HG02588 (cell line): ENCODE measurements around the gene ENTREP3.

Experiments
- ATAC-seq: cut with Tn5 transposase; IDR thresholded peaks from one replicate; pipeline ENCODE4 v1.9.1; 2021; ENCODE audit warnings: mild to moderate bottlenecking, moderate library complexity; ENCODE audit not compliant: unreplicated experiment

ENTREP3 gene

GRCh38 chr1:155202731-155203515 is 52.4 kb downstream of the ENTREP3 start:
- no peak for ATAC-seq

- ATAC-seq = no peak
Observed at GRCh38 chr1:155202198-155202597, 53.1 kb downstream of the ENTREP3 start.

GRCh38 chr1:155200920-155201319 is 54.4 kb downstream of the ENTREP3 start:
- no peak for ATAC-seq

GRCh38 chr1:155199792-155200191 is 55.5 kb downstream of the ENTREP3 start:
- no peak for ATAC-seq

GRCh38 chr1:155198547-155198906 is 56.8 kb downstream of the ENTREP3 start:
- ATAC-seq = no peak

GRCh38 chr1:155197901-155198546 is 57.3 kb downstream of the ENTREP3 start:
- ATAC-seq = no peak
